IMR-90 (cell line): ENCODE measurements around the gene SLC12A4.

Experiments
- CTCF ChIP-seq: conservative IDR thresholded peaks from 2 replicates; pipeline ENCODE4 v1.5.1; 2012; ENCODE audit warnings: mild to moderate bottlenecking, low read depth, low read length, improper control_type of control experiment
- MAFK ChIP-seq: IDR thresholded peaks from 2 replicates; pipeline ENCODE4 v1.6.1; 2012; ENCODE audit warnings: low read depth, low read length, improper control_type of control experiment
- POLR2A ChIP-seq: IDR thresholded peaks from 2 replicates; pipeline ENCODE4 v1.6.1; 2012; ENCODE audit warnings: mild to moderate bottlenecking, low read depth, low read length
- SMC3 ChIP-seq: fragments of 150-350 bp; IDR thresholded peaks from 2 replicates; pipeline ENCODE4 v1.6.1; 2016; ENCODE audit warnings: low read depth, mild to moderate bottlenecking, antibody characterized with exemption, low read length, moderate library complexity

- TF ChIP-seq POLR2A (no peak), MAFK (no peak), CTCF (no peak), SMC3 (no peak)
Observed at GRCh38 chr16:67943256-67943618, 25.2 kb downstream of the SLC12A4 start.
